A549 (cell line): Measurements from ENCODE around the gene DGKD. TPM values are rescaled to one million over a fixed set of nuclear protein-coding genes. Genes with fewer than 3 reads are reported as not detected.

Source experiments
- ATAC-seq, 2 experiments: fragments of 200-7000 bp in 1 of 2; fragments of >200 bp in 1 of 2; cut with Nextera tagmentation in 1 of 2; cut with Tn5 transposase in 1 of 2; 3 replicates each; pipeline versions ENCODE4 v1.8.0 to v1.9.1; 2018 to 2020; ENCODE audit warnings: mild to moderate bottlenecking in 1 of 2, moderate library complexity in 1 of 2
- CTCF ChIA-PET: fragments of 300-600 bp; sonication (Branson Sonifier 250); formaldehyde crosslinking; extraction: SDS; loops from one replicate; lab custom pipeline; 2021; ENCODE audit warnings: antibody characterized with exemption, inconsistent platforms; lab: Yijun Ruan, JAX
- POLR2A ChIA-PET: fragments of 350-600 bp; formaldehyde crosslinking; extraction: SDS; loops from one replicate; lab custom pipeline; 2021; ENCODE audit warnings: antibody characterized with exemption, inconsistent platforms; lab: Yijun Ruan, JAX
- DNase-seq, 2 experiments: peaks; one replicate each; pipeline versions ENCODE4 v3.0.0 to v3.0.0-alpha.2; 2011 to 2016; ENCODE audit warnings: low read depth in 1 of 2, low spot score in 1 of 2
- FAIRE-seq: peaks from 2 replicates; lab custom pipeline; 2011; peaks lifted over from hg19 to GRCh38; lab: Jason Lieb, UNC
- H3K27ac ChIP-seq, 2 experiments: fragments of >200 bp; sonication (Bioruptor Twin); formaldehyde crosslinking; 3 replicates each; pipeline ENCODE4 v1.5.1; 2016 to 2017
- H3K4me1 ChIP-seq: fragments of >200 bp; sonication (Bioruptor Twin); formaldehyde crosslinking; 3 replicates; pipeline ENCODE4 v1.6.1; 2016
- H3K4me2 ChIP-seq: fragments of >200 bp; sonication (Bioruptor Twin); formaldehyde crosslinking; 3 replicates; pipeline ENCODE4 v1.6.1; 2016
- H3K4me3 ChIP-seq: fragments of >200 bp; sonication (Bioruptor Twin); formaldehyde crosslinking; 3 replicates; pipeline ENCODE4 v1.5.1; 2016
- H3K9me3 ChIP-seq: fragments of >200 bp; sonication (Bioruptor Twin); formaldehyde crosslinking; 3 replicates; pipeline ENCODE4 v1.6.1; 2016
- BHLHE40 ChIP-seq: IDR thresholded peaks from 2 replicates; pipeline ENCODE4 v1.6.1; 2012; ENCODE audit warnings: low read depth, low read length, inconsistent platforms
- CBX2 ChIP-seq: fragments of 200-600 bp; sonication (generic); IDR thresholded peaks from 2 replicates; pipeline ENCODE4 v1.6.1; 2016; ENCODE audit warnings: low read depth, mild to moderate bottlenecking, borderline replicate concordance
- CBX8 ChIP-seq: fragments of 200-600 bp; sonication (generic); IDR thresholded peaks from 2 replicates; pipeline ENCODE4 v1.6.1; 2016
- CHD2 ChIP-seq: fragments of 150-350 bp; IDR thresholded peaks from 2 replicates; pipeline ENCODE4 v1.6.1; 2014; ENCODE audit warnings: low read length; ENCODE audit not compliant: partially characterized antibody
- EHF ChIP-seq: fragments of 250-450 bp; sonication (Bioruptor Pico); IDR thresholded peaks from 2 replicates; pipeline ENCODE4 v1.5.0; 2020; ENCODE audit warnings: mild to moderate bottlenecking
- EHMT2 ChIP-seq: fragments of 200-600 bp; sonication (generic); IDR thresholded peaks from 2 replicates; pipeline ENCODE4 v1.6.1; 2016; ENCODE audit warnings: antibody characterized with exemption, low read depth, mild to moderate bottlenecking, moderate library complexity
- EP300 ChIP-seq, 2 experiments: fragments of >200 bp; sonication (Bioruptor Twin); formaldehyde crosslinking; IDR thresholded peaks; 2 replicates in 1 of 2; 3 replicates in 1 of 2; pipeline ENCODE4 v1.6.1; 2016 to 2017
- GATA3 ChIP-seq: IDR thresholded peaks from 2 replicates; pipeline ENCODE4 v1.6.1; 2012; ENCODE audit warnings: borderline replicate concordance
- HES2 ChIP-seq: fragments of >200 bp; sonication (Bioruptor Twin); formaldehyde crosslinking; IDR thresholded peaks from 2 replicates; pipeline ENCODE4 v1.6.1; 2016
- HOXA7 ChIP-seq: fragments of 250-450 bp; sonication (Bioruptor Pico); IDR thresholded peaks from 2 replicates; pipeline ENCODE4 v1.5.0; 2020; ENCODE audit warnings: mild to moderate bottlenecking, moderate library complexity
- HOXB13 ChIP-seq: fragments of 250-450 bp; sonication (Bioruptor Pico); IDR thresholded peaks from 2 replicates; pipeline ENCODE4 v1.5.0; 2020; ENCODE audit warnings: low read depth, mild to moderate bottlenecking, moderate library complexity
- HOXB5 ChIP-seq: fragments of 250-450 bp; sonication (Bioruptor Pico); IDR thresholded peaks from 2 replicates; pipeline ENCODE4 v1.5.0; 2020; ENCODE audit warnings: mild to moderate bottlenecking, moderate library complexity
- JUN ChIP-seq, 2 experiments: fragments of >200 bp; sonication (Bioruptor Twin); formaldehyde crosslinking; IDR thresholded peaks; 2 replicates in 1 of 2; 3 replicates in 1 of 2; pipeline ENCODE4 v1.6.1; 2016 to 2017
- KDM5A ChIP-seq: fragments of 200-600 bp; sonication (generic); IDR thresholded peaks from 2 replicates; pipeline ENCODE4 v1.6.1; 2016; ENCODE audit warnings: antibody characterized with exemption, mild to moderate bottlenecking
- MAFK ChIP-seq: fragments of 450-650 bp; IDR thresholded peaks from 2 replicates; pipeline ENCODE4 v1.6.1; 2014; ENCODE audit not compliant: partially characterized antibody
- MYC ChIP-seq: IDR thresholded peaks from 2 replicates; pipeline ENCODE4 v1.6.1; 2012; ENCODE audit warnings: mild to moderate bottlenecking, inconsistent platforms, low read length, improper control_type of control experiment, borderline replicate concordance
- PHF8 ChIP-seq: fragments of 200-600 bp; sonication (generic); IDR thresholded peaks from 2 replicates; pipeline ENCODE4 v1.6.1; 2016; ENCODE audit warnings: low read depth, mild to moderate bottlenecking, antibody characterized with exemption, moderate library complexity, borderline replicate concordance
- POLR2A ChIP-seq: IDR thresholded peaks from 2 replicates; pipeline ENCODE4 v1.6.1; 2012; ENCODE audit warnings: mild to moderate bottlenecking, low read length
- POLR2AphosphoS2 ChIP-seq: conservative IDR thresholded peaks from 2 replicates; pipeline ENCODE4 v1.6.1; 2012; ENCODE audit warnings: low read length, improper control_type of control experiment, inconsistent platforms
- RCOR1 ChIP-seq: fragments of 150-350 bp; IDR thresholded peaks from 2 replicates; pipeline ENCODE4 v1.6.1; 2014; ENCODE audit warnings: antibody characterized with exemption, low read length, low read depth
- RFX5 ChIP-seq: fragments of 450-650 bp; IDR thresholded peaks from 2 replicates; pipeline ENCODE4 v1.7.1; 2014; ENCODE audit warnings: antibody characterized with exemption, mild to moderate bottlenecking, moderate library complexity
- SMC3 ChIP-seq: fragments of >200 bp; sonication (Bioruptor Twin); formaldehyde crosslinking; IDR thresholded peaks from 3 replicates; pipeline ENCODE4 v1.6.1; 2018; ENCODE audit warnings: inconsistent platforms
- USF2 ChIP-seq: fragments of 450-650 bp; IDR thresholded peaks from 2 replicates; pipeline ENCODE4 v1.6.1; 2014; ENCODE audit warnings: antibody characterized with exemption
- ZC3H11A ChIP-seq: fragments of 450-650 bp; IDR thresholded peaks from 2 replicates; pipeline ENCODE4 v1.6.1; 2014; ENCODE audit warnings: antibody characterized with exemption, mild to moderate bottlenecking
- ZFP36 ChIP-seq: fragments of 450-650 bp; IDR thresholded peaks from 2 replicates; pipeline ENCODE4 v1.6.1; 2014; ENCODE audit warnings: borderline replicate concordance; ENCODE audit not compliant: partially characterized antibody
- ZSCAN20 ChIP-seq: fragments of 250-450 bp; sonication (Bioruptor Pico); IDR thresholded peaks from 2 replicates; pipeline ENCODE4 v1.8.0; 2022; ENCODE audit warnings: mild to moderate bottlenecking, moderate library complexity
- WGBS: methylation state at CpG from one replicate; pipeline ENCODE4 v1.1.6; 2017; ENCODE audit errors: missing lambda C conversion rate; 5-methylcytosine and 5-hydroxymethylcytosine counted together
- polyA plus RNA-seq, 4 experiments: library from polyadenylated mRNA; depleted of rRNA in 3 of 4; stranded (reverse); fragments of >200 nt; fragmentation: RNase III in 1 of 4; extraction: RNeasy Plus Mini Kit Qiagen cat#74134 plus additional on column Dnase treatment in 1 of 4; gene quantifications; 2 replicates in 3 of 4; 3 replicates in 1 of 4; pipeline ENCODE4 v1.2.3, GENCODE V29; 2011 to 2017
- TF ChIP-seq, protein P1 (sequence below): IDR thresholded peaks from 2 replicates; pipeline ENCODE4 v1.6.1; 2012

Gene DGKD
- polyA plus RNA-seq, 2 of the 4 experiments (the other 2 are of a cell fraction) = 68.8 to 99.6 TPM

GRCh38 chr2:233419602-233420391, 65.5 kb downstream of the DGKD start:
- peak overlapping the region; percentile 47 for H3K4me3 ChIP-seq
- peak overlapping the region; percentile 95 to 99 for H3K27ac ChIP-seq
- CTCF ChIA-PET = interaction anchor here (0.7 to 23.2 kb wide), 7 partner anchors 17 to 438 kb away, joined by 3 to 356 read pairs (median 4); no protein-coding TSS in a partner anchor
- TF ChIP-seq, protein P1, sequence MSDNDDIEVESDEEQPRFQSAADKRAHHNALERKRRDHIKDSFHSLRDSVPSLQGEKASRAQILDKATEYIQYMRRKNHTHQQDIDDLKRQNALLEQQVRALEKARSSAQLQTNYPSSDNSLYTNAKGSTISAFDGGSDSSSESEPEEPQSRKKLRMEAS = peak; percentile 20; the same call in 1 of the 2 replicates
- no peak for TF ChIP-seq CBX2
- no peak for TF ChIP-seq RFX5
- TF ChIP-seq HOXB13 (CRISPR knock-in tag) = peak; percentile 12; the same call in 1 of the 2 replicates
- TF ChIP-seq JUN (IDR thresholded peaks at IDR 0.05) = peak; percentile 4 to 12; a peak in 1 of 5 replicates
- ATAC-seq (peak in 1 of 2 experiments; percentile 2; a peak in 2 of 6 replicates), DNase-seq (peak in 1 of 2 experiments; percentile 61), FAIRE-seq (no peak)
- H3K4me1 ChIP-seq = peaks cover 100% of the 10 kb centered on the region
- WGBS = 16% methylated on average over 10 of the region's 10 CpGs
- peak overlapping the region; percentile 90 for H3K4me2 ChIP-seq
- H3K9me3 ChIP-seq = no peaks in the 10 kb centered on the region
- POLR2A ChIA-PET = interaction anchor here (1.0 to 1.2 kb wide), 3 partner anchors 16 to 38 kb away, joined by 3 to 4 read pairs (median 3); no protein-coding TSS in a partner anchor

GRCh38 chr2:233421091-233421816, 67.0 kb downstream of the DGKD start:
- DNase-seq (no peak), FAIRE-seq (no peak), ATAC-seq (no peak)
- CTCF ChIA-PET = interaction anchor here (1.3 to 23.2 kb wide), 6 partner anchors 9 to 291 kb away, joined by 3 to 356 read pairs (median 4); no protein-coding TSS in a partner anchor
- POLR2A ChIA-PET = interaction anchor here (1.0 to 1.6 kb wide), 2 partner anchors 8 to 17 kb away, joined by 3 to 17 read pairs; no protein-coding TSS in a partner anchor
- Histone ChIP-seq H3K4me3 (peak overlapping the region; percentile 47), H3K9me3 (peaks cover 2% of the 10 kb centered on the region), H3K4me2 (peak overlapping the region; percentile 90), H3K27ac (peak overlapping the region; percentile 95 to 99), H3K4me1 (peaks cover 100% of the 10 kb centered on the region)
- TF ChIP-seq SMC3 (no peak), HOXA7 (CRISPR knock-in tag) (no peak)
- TF ChIP-seq, protein P1 = 0 out of 2 replicates have a peak, but pooled peaks have one; percentile 28
- 51% methylated on average over 13 of the region's 14 CpGs for WGBS

GRCh38 chr2:233422050-233422639, 67.9 kb downstream of the DGKD start:
- H3K4me3 ChIP-seq = peak overlapping the region; percentile 47
- WGBS = 4% methylated on average over 13 of the region's 13 CpGs
- peaks cover 100% of the 10 kb centered on the region for H3K4me1 ChIP-seq
- ChIA-PET POLR2A (interaction anchor here (0.9 to 1.6 kb wide), 3 partner anchors 8 to 171 kb away, joined by 3 to 17 read pairs (median 4); partner anchors contain the start of gene ATG16L1), CTCF (interaction anchor here (0.6 to 23.2 kb wide), 7 partner anchors 12 to 435 kb away, joined by 3 to 356 read pairs (median 4); no protein-coding TSS in a partner anchor)
- FAIRE-seq = no peak
- peak; percentile 75 to 97 for DNase-seq
- ATAC-seq = peak; percentile 74 to 77
- peaks cover 10% of the 10 kb centered on the region for H3K9me3 ChIP-seq
- H3K27ac ChIP-seq = peak overlapping the region; percentile 95 to 99
- peak overlapping the region; percentile 90 for H3K4me2 ChIP-seq
- TF ChIP-seq HOXB5 (peak; percentile 89), CBX8 (no peak), CBX2 (no peak), CHD2 (no peak), MAFK (no peak), MYC (peak; percentile 92), EHF (CRISPR knock-in tag) (peak; percentile 88; the same call in 1 of the 2 replicates), PHF8 (no peak), ZSCAN20 (CRISPR knock-in tag) (peak; percentile 25; the same call in 1 of the 2 replicates), KDM5A (no peak), HOXA7 (CRISPR knock-in tag) (peak; percentile 77), USF2 (peak; percentile 78), EHMT2 (no peak), ZC3H11A (no peak), POLR2AphosphoS2 (no peak; the same call in 1 of the 2 replicates), RCOR1 (no peak), BHLHE40 (no peak), GATA3 (peak; percentile 74; the same call in 1 of the 2 replicates), RFX5 (no peak), ZFP36 (no peak), EP300 (IDR thresholded peaks at IDR 0.05) (peak; percentile 76 to 85; a peak in 3 of 5 replicates), HES2 (no peak), POLR2A (no peak), JUN (IDR thresholded peaks at IDR 0.05) (peak in 1 of 2 experiments; percentile 66)
